Ishikawa (cell line): ENCODE results near the gene RAB22A.

Source experiments
- EGR1 ChIP-seq: IDR thresholded peaks from 2 replicates; pipeline ENCODE4 v1.6.1; 2012
- EP300 ChIP-seq: IDR thresholded peaks from 2 replicates; pipeline ENCODE4 v1.6.1; 2012; ENCODE audit warnings: borderline replicate concordance
- FOXM1 ChIP-seq: IDR thresholded peaks from 2 replicates; pipeline ENCODE4 v1.6.1; 2012; ENCODE audit warnings: low read depth, borderline replicate concordance
- RAD21 ChIP-seq: IDR thresholded peaks from 2 replicates; pipeline ENCODE4 v1.6.1; 2012; ENCODE audit warnings: low read depth
- TAF1 ChIP-seq: IDR thresholded peaks from 2 replicates; pipeline ENCODE4 v1.6.1; 2012; ENCODE audit warnings: low read depth, mild to moderate bottlenecking
- TCF12 ChIP-seq: IDR thresholded peaks from 2 replicates; pipeline ENCODE4 v1.6.1; 2012; ENCODE audit warnings: low read depth
- TEAD4 ChIP-seq: IDR thresholded peaks from 2 replicates; pipeline ENCODE4 v1.6.1; 2012
- YY1 ChIP-seq: IDR thresholded peaks from 2 replicates; pipeline ENCODE4 v1.6.1; 2012; ENCODE audit warnings: low read depth
- TF ChIP-seq, protein P1 (sequence below): IDR thresholded peaks from 2 replicates; pipeline ENCODE4 v1.6.1; 2012
- TF ChIP-seq, protein P2 (sequence below): IDR thresholded peaks from 2 replicates; pipeline ENCODE4 v1.6.1; 2012; ENCODE audit warnings: low read depth, mild to moderate bottlenecking
- TF ChIP-seq, protein P3 (sequence below): IDR thresholded peaks from 2 replicates; pipeline ENCODE4 v1.6.1; 2012

GRCh38 chr20:58327211-58327610 lies 17.7 kb downstream of the RAB22A start:
- TF ChIP-seq, protein P1, sequence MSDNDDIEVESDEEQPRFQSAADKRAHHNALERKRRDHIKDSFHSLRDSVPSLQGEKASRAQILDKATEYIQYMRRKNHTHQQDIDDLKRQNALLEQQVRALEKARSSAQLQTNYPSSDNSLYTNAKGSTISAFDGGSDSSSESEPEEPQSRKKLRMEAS: no peak
- TF ChIP-seq, protein P2, sequence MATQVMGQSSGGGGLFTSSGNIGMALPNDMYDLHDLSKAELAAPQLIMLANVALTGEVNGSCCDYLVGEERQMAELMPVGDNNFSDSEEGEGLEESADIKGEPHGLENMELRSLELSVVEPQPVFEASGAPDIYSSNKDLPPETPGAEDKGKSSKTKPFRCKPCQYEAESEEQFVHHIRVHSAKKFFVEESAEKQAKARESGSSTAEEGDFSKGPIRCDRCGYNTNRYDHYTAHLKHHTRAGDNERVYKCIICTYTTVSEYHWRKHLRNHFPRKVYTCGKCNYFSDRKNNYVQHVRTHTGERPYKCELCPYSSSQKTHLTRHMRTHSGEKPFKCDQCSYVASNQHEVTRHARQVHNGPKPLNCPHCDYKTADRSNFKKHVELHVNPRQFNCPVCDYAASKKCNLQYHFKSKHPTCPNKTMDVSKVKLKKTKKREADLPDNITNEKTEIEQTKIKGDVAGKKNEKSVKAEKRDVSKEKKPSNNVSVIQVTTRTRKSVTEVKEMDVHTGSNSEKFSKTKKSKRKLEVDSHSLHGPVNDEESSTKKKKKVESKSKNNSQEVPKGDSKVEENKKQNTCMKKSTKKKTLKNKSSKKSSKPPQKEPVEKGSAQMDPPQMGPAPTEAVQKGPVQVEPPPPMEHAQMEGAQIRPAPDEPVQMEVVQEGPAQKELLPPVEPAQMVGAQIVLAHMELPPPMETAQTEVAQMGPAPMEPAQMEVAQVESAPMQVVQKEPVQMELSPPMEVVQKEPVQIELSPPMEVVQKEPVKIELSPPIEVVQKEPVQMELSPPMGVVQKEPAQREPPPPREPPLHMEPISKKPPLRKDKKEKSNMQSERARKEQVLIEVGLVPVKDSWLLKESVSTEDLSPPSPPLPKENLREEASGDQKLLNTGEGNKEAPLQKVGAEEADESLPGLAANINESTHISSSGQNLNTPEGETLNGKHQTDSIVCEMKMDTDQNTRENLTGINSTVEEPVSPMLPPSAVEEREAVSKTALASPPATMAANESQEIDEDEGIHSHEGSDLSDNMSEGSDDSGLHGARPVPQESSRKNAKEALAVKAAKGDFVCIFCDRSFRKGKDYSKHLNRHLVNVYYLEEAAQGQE: no peak
- no peak for TF ChIP-seq TAF1
- TF ChIP-seq TEAD4: no peak
- no peak for TF ChIP-seq EGR1
- no peak for TF ChIP-seq YY1
- TF ChIP-seq, protein P3, sequence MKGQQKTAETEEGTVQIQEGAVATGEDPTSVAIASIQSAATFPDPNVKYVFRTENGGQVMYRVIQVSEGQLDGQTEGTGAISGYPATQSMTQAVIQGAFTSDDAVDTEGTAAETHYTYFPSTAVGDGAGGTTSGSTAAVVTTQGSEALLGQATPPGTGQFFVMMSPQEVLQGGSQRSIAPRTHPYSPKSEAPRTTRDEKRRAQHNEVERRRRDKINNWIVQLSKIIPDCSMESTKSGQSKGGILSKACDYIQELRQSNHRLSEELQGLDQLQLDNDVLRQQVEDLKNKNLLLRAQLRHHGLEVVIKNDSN: no peak
- no peak for TF ChIP-seq RAD21
- no peak for TF ChIP-seq TCF12
- TF ChIP-seq FOXM1: no peak
- TF ChIP-seq EP300: no peak
